ENCODE measurements around the gene ANKRD29. TPM values are rescaled to one million over a fixed set of nuclear protein-coding genes. Genes with fewer than 3 reads are reported as not detected.

Gene ANKRD29
- total and polyA plus RNA-seq, 2 of the 4 experiments (the other 2 are of a cell fraction), result 0.18 to 0.31 TPM

- peaks cover 20% of the 10 kb centered on the region for H3K27me3 ChIP-seq (ENCODE audit: control insufficient read depth, insufficient read depth, low read length)
- H4K8ac ChIP-seq (ENCODE audit: low read depth in 2 of 2, low read length in 2 of 2), result no peak overlapping the region
- no peaks in the 10 kb centered on the region for H4K20me1 ChIP-seq (ENCODE audit: insufficient read depth, low read length)
- intact Hi-C loops (cut with micrococcal nuclease), result no loop called here
- no peak overlapping the region for H3K18ac ChIP-seq (ENCODE audit: low read depth, low read length)
- H2AFZ ChIP-seq (replicated peaks; ENCODE audit: low read length, poor library complexity), result no peak overlapping the region
- dilution Hi-C loops (cut with HindIII; ENCODE audit: low sequenced_read_pairs, unreplicated experiment), result no loop called here
- DNase-seq, result no peak
- H3K4me3 ChIP-seq (ENCODE audit: insufficient read depth, low read depth, low read length), result no peak overlapping the region
- no peak for TF ChIP-seq SMC3 (IDR thresholded peaks at IDR 0.05; ENCODE audit: low read depth, low read length)
- TF ChIP-seq MAZ (IDR thresholded peaks at IDR 0.05; ENCODE audit: borderline replicate concordance, low read depth, low read length), result no peak
- TF ChIP-seq NFE2L2 (IDR thresholded peaks at IDR 0.05; ENCODE audit: low read depth, low read length), result no peak
- no peak for TF ChIP-seq BHLHE40 (IDR thresholded peaks at IDR 0.05; ENCODE audit: low read depth, low read length)
- TF ChIP-seq CEBPB (IDR thresholded peaks at IDR 0.05; ENCODE audit: low read depth, low read length), result no peak
- TF ChIP-seq USF2 (IDR thresholded peaks at IDR 0.05; ENCODE audit: low read depth, low read length), result no peak
- TF ChIP-seq ELK1 (IDR thresholded peaks at IDR 0.05; ENCODE audit: borderline replicate concordance, low read depth, low read length), result no peak
- no peak for TF ChIP-seq RFX5 (IDR thresholded peaks at IDR 0.05; ENCODE audit: low read depth, low read length)
- TF ChIP-seq CHD1 (IDR thresholded peaks at IDR 0.05; ENCODE audit: low read depth, low read length), result no peak
- no peak for TF ChIP-seq MXI1 (IDR thresholded peaks at IDR 0.05; ENCODE audit: borderline replicate concordance, low read depth, low read length)
- no peak for TF ChIP-seq FOS (IDR thresholded peaks at IDR 0.05; ENCODE audit: low read depth, low read length)
- TF ChIP-seq RCOR1 (IDR thresholded peaks at IDR 0.05; ENCODE audit: insufficient replicate concordance, low read length), result no peak
- H2AK9ac ChIP-seq (replicated peaks; ENCODE audit: low read depth, low read length, poor library complexity), result no peak overlapping the region
- no peak overlapping the region for H3K4ac ChIP-seq (ENCODE audit: low read depth, low read length)
- H3K36me3 ChIP-seq (ENCODE audit: control insufficient read depth, insufficient read depth, low read length), result no peaks in the 10 kb centered on the region
- H3K56ac ChIP-seq (ENCODE audit: extremely low read depth, insufficient read depth, low read length), result no peak overlapping the region
- H3K9me1 ChIP-seq (ENCODE audit: insufficient read depth, low read length), result no peaks in the 10 kb centered on the region
- H3K9ac ChIP-seq (ENCODE audit: low read depth, low read length), result no peak overlapping the region
- in situ Hi-C loops (cut with MboI; ENCODE audit: low sequenced_read_pairs), result no loop called here
- H3K14ac ChIP-seq (replicated peaks; ENCODE audit: low read depth, low read length), result no peak overlapping the region
- H3K4me1 ChIP-seq (ENCODE audit: control insufficient read depth, insufficient read depth, low read length), result no peaks in the 10 kb centered on the region; the same call in none of the 2 replicates
- WGBS, 2 experiments (ENCODE audit: extremely low coverage in 2 of 2, insufficient read length in 1 of 2), result no CpG with 5 or more reads among the region's 3 CpGs
- no peak overlapping the region for H2BK5ac ChIP-seq (ENCODE audit: low read depth, low read length, poor library complexity, severe bottlenecking)
- H3K27ac ChIP-seq (ENCODE audit: insufficient read depth, low read length), result no peak overlapping the region
- BruUV-seq (replicated peaks), result no TSS peak
- H2BK120ac ChIP-seq (ENCODE audit: low read depth, low read length), result no peak overlapping the region
- H3K23ac ChIP-seq (ENCODE audit: low read depth, low read length), result no peak overlapping the region
- H3K9me3 ChIP-seq (ENCODE audit: control insufficient read depth, insufficient read depth, low read length), result no peaks in the 10 kb centered on the region
- POLR2A ChIA-PET (ENCODE audit: unreplicated experiment), result no interaction called here
- no peak for ATAC-seq (ENCODE audit: low read depth)
- no peak overlapping the region for H2AK5ac ChIP-seq (ENCODE audit: low read depth, low read length)
- CTCF ChIA-PET, result interaction anchor here (0.7 kb wide), 1 partner anchor 55 kb away, joined by 3 read pairs; no protein-coding TSS in a partner anchor
- H2BK15ac ChIP-seq (ENCODE audit: low read depth, low read length), result no peak overlapping the region
- no peak overlapping the region for H2BK20ac ChIP-seq (ENCODE audit: low read depth, low read length)
- no peaks in the 10 kb centered on the region for H3K79me1 ChIP-seq (ENCODE audit: low read depth in 1 of 2, low read length in 2 of 2)
- no peak overlapping the region for H4K5ac ChIP-seq (ENCODE audit: low read depth, low read length)
- no peak overlapping the region for H3K4me2 ChIP-seq (ENCODE audit: low read depth, low read length)
- H4K91ac ChIP-seq (ENCODE audit: insufficient read depth, low read depth, low read length), result no peak overlapping the region
Measured at GRCh38 chr18:23648456-23648855, 14.3 kb downstream of the ANKRD29 start.

Measured in IMR-90 (cell line).